Measurements from ENCODE around the gene PDZD2. TPM values are rescaled to one million over a fixed set of nuclear protein-coding genes. Genes with fewer than 3 reads are reported as not detected.

The PDZD2 gene
- total RNA-seq, 1 donor from 2014 or later, result not detected

- Mint-ChIP-seq H3K4me3 (no peak overlapping the region), H3K4me1 (ENCODE audit: low read depth) (no peaks in the 10 kb centered on the region), H3K27ac (no peak overlapping the region), H3K36me3 (ENCODE audit: low read depth) (no peaks in the 10 kb centered on the region), H3K9me3 (no peaks in the 10 kb centered on the region), H3K27me3 (ENCODE audit: insufficient read depth) (no peaks in the 10 kb centered on the region)
- DNase-seq (ENCODE audit: low spot score), result no peak
- intact Hi-C loops (cut with micrococcal nuclease), result no loop called here
These were observed 208.0 kb downstream of the PDZD2 start for GRCh38 chr5:31846934-31847333.

GRCh38 chr5:31847354-31847753, 208.4 kb downstream of the PDZD2 start:
- intact Hi-C loops (cut with micrococcal nuclease), result no loop called here
- H3K9me3 Mint-ChIP-seq, result no peaks in the 10 kb centered on the region
- H3K27me3 Mint-ChIP-seq (ENCODE audit: insufficient read depth), result no peaks in the 10 kb centered on the region
- DNase-seq (ENCODE audit: low spot score), result no peak
- no peaks in the 10 kb centered on the region for H3K4me1 Mint-ChIP-seq (ENCODE audit: low read depth)
- no peak overlapping the region for H3K4me3 Mint-ChIP-seq
- no peak overlapping the region for H3K27ac Mint-ChIP-seq
- H3K36me3 Mint-ChIP-seq (ENCODE audit: low read depth), result no peaks in the 10 kb centered on the region

GRCh38 chr5:31850981-31851689, 212.2 kb downstream of the PDZD2 start:
- peaks cover 23% of the 10 kb centered on the region for H3K27me3 Mint-ChIP-seq (ENCODE audit: insufficient read depth)
- intact Hi-C loops (cut with micrococcal nuclease), result no loop called here

GRCh38 chr5:31853398-31854135, 214.6 kb downstream of the PDZD2 start:
- peaks cover 24% of the 10 kb centered on the region for H3K27me3 Mint-ChIP-seq (ENCODE audit: insufficient read depth)
- peaks cover 8% of the 10 kb centered on the region for H3K4me1 Mint-ChIP-seq (ENCODE audit: low read depth)
- H3K9me3 Mint-ChIP-seq, result no peaks in the 10 kb centered on the region
- H3K27ac Mint-ChIP-seq, result no peak overlapping the region
- no peak overlapping the region for H3K4me3 Mint-ChIP-seq
- no peaks in the 10 kb centered on the region for H3K36me3 Mint-ChIP-seq (ENCODE audit: low read depth)
- intact Hi-C loops (cut with micrococcal nuclease), result no loop called here
- DNase-seq (ENCODE audit: low spot score), result no peak

More at GRCh38 chr5:31850981-31851689, 212.2 kb downstream of the PDZD2 start:
- no peak for DNase-seq (ENCODE audit: low spot score)
- Mint-ChIP-seq H3K9me3 (no peaks in the 10 kb centered on the region), H3K4me1 (ENCODE audit: low read depth) (peaks cover 8% of the 10 kb centered on the region), H3K36me3 (ENCODE audit: low read depth) (no peaks in the 10 kb centered on the region), H3K4me3 (no peak overlapping the region), H3K27ac (no peak overlapping the region)

- H3K36me3 Mint-ChIP-seq (ENCODE audit: low read depth), result no peaks in the 10 kb centered on the region
These were observed 215.5 kb downstream of the PDZD2 start for GRCh38 chr5:31854181-31855133.

GRCh38 chr5:31855134-31856040, 216.5 kb downstream of the PDZD2 start:
- peaks cover 10% of the 10 kb centered on the region for H3K9me3 Mint-ChIP-seq
- peaks cover 24% of the 10 kb centered on the region for H3K27me3 Mint-ChIP-seq (ENCODE audit: insufficient read depth)
- DNase-seq (ENCODE audit: low spot score), result no peak
- no peaks in the 10 kb centered on the region for H3K36me3 Mint-ChIP-seq (ENCODE audit: low read depth)
- peak overlapping the region; percentile 13 for H3K4me3 Mint-ChIP-seq
- no peak overlapping the region for H3K27ac Mint-ChIP-seq
- peaks cover 8% of the 10 kb centered on the region for H3K4me1 Mint-ChIP-seq (ENCODE audit: low read depth)
- intact Hi-C loops (cut with micrococcal nuclease), result loop anchor here (5.0 kb wide), 1 partner anchor 872 kb away; no protein-coding TSS in a partner anchor

More at GRCh38 chr5:31854181-31855133, 215.5 kb downstream of the PDZD2 start:
- Mint-ChIP-seq H3K4me3 (peak overlapping the region; percentile 68), H3K27me3 (ENCODE audit: insufficient read depth) (peaks cover 24% of the 10 kb centered on the region), H3K27ac (no peak overlapping the region), H3K4me1 (ENCODE audit: low read depth) (peaks cover 8% of the 10 kb centered on the region), H3K9me3 (peaks cover 6% of the 10 kb centered on the region)
- no peak for DNase-seq (ENCODE audit: low spot score)
- intact Hi-C loops (cut with micrococcal nuclease), result loop anchor here (5.0 kb wide), 1 partner anchor 873 kb away; no protein-coding TSS in a partner anchor

GRCh38 chr5:31859096-31859495, 220.2 kb downstream of the PDZD2 start:
- intact Hi-C loops (cut with micrococcal nuclease), result loop anchor here (5.0 kb wide), 1 partner anchor 868 kb away; no protein-coding TSS in a partner anchor
- Mint-ChIP-seq H3K4me3 (no peak overlapping the region), H3K27me3 (ENCODE audit: insufficient read depth) (peaks cover 18% of the 10 kb centered on the region), H3K9me3 (peaks cover 10% of the 10 kb centered on the region), H3K27ac (no peak overlapping the region), H3K4me1 (ENCODE audit: low read depth) (peaks cover 6% of the 10 kb centered on the region), H3K36me3 (ENCODE audit: low read depth) (no peaks in the 10 kb centered on the region)
- DNase-seq (ENCODE audit: low spot score), result no peak

- no peaks in the 10 kb centered on the region for H3K4me1 Mint-ChIP-seq (ENCODE audit: low read depth)
- peaks cover 10% of the 10 kb centered on the region for H3K9me3 Mint-ChIP-seq
- H3K4me3 Mint-ChIP-seq, result no peak overlapping the region
- peaks cover 9% of the 10 kb centered on the region for H3K27me3 Mint-ChIP-seq (ENCODE audit: insufficient read depth)
- intact Hi-C loops (cut with micrococcal nuclease), result no loop called here
- H3K27ac Mint-ChIP-seq, result no peak overlapping the region
- no peak for DNase-seq (ENCODE audit: low spot score)
- H3K36me3 Mint-ChIP-seq (ENCODE audit: low read depth), result no peaks in the 10 kb centered on the region
These were observed 221.3 kb downstream of the PDZD2 start for GRCh38 chr5:31860278-31860677.

- H3K4me3 Mint-ChIP-seq, result no peak overlapping the region
- no peak overlapping the region for H3K27ac Mint-ChIP-seq
- intact Hi-C loops (cut with micrococcal nuclease), result no loop called here
- H3K36me3 Mint-ChIP-seq (ENCODE audit: low read depth), result no peaks in the 10 kb centered on the region
- no peak for DNase-seq (ENCODE audit: low spot score)
- H3K9me3 Mint-ChIP-seq, result peaks cover 10% of the 10 kb centered on the region
- peaks cover 4% of the 10 kb centered on the region for H3K27me3 Mint-ChIP-seq (ENCODE audit: insufficient read depth)
- no peaks in the 10 kb centered on the region for H3K4me1 Mint-ChIP-seq (ENCODE audit: low read depth)
These were observed 221.9 kb downstream of the PDZD2 start for GRCh38 chr5:31860726-31861433.

GRCh38 chr5:31861601-31862000, 222.7 kb downstream of the PDZD2 start:
- H3K4me1 Mint-ChIP-seq (ENCODE audit: low read depth), result no peaks in the 10 kb centered on the region
- no peak overlapping the region for H3K27ac Mint-ChIP-seq
- peaks cover 10% of the 10 kb centered on the region for H3K9me3 Mint-ChIP-seq
- peaks cover 4% of the 10 kb centered on the region for H3K27me3 Mint-ChIP-seq (ENCODE audit: insufficient read depth)
- no peaks in the 10 kb centered on the region for H3K36me3 Mint-ChIP-seq (ENCODE audit: low read depth)
- intact Hi-C loops (cut with micrococcal nuclease), result no loop called here
- no peak overlapping the region for H3K4me3 Mint-ChIP-seq
- no peak for DNase-seq (ENCODE audit: low spot score)

GRCh38 chr5:31863991-31864411, 225.1 kb downstream of the PDZD2 start:
- peaks cover 2% of the 10 kb centered on the region for H3K27me3 Mint-ChIP-seq (ENCODE audit: insufficient read depth)

More at GRCh38 chr5:31863991-31864411, 225.1 kb downstream of the PDZD2 start:
- Mint-ChIP-seq H3K4me1 (ENCODE audit: low read depth) (no peaks in the 10 kb centered on the region), H3K36me3 (ENCODE audit: low read depth) (no peaks in the 10 kb centered on the region), H3K4me3 (no peak overlapping the region), H3K27ac (no peak overlapping the region), H3K9me3 (peaks cover 9% of the 10 kb centered on the region)
- intact Hi-C loops (cut with micrococcal nuclease), result no loop called here
- DNase-seq (ENCODE audit: low spot score), result no peak

All from activated T-helper 1 cell treated with anti-CD3 and anti-CD28 coated beads, Interleukin-12 subunit alpha, Interleukin-12 subunit beta, Interleukin-2, Interleukin-4 antibody, amounts not matched to agents 30 ng/mL and 10 ng/mL and 1 ng/mL, durations not matched to agents 14 hours and 24 hours and 36 hours (primary cell).